DND-41 (cell line): ENCODE measurements around the gene SIPA1.

Experiments used
- ATAC-seq: fragments of 200-7000 bp; cut with Tn5 transposase; 3 replicates; pipeline ENCODE4 v1.9.1; 2021; ENCODE audit warnings: low read depth; ENCODE audit not compliant: insufficient read depth
- DNase-seq: peaks from one replicate; pipeline ENCODE4 v3.0.0-alpha.2; 2020
- H2AFZ ChIP-seq: 2 replicates; pipeline ENCODE4 v1.6.0; 2012; ENCODE audit warnings: low read depth, low read length
- H3K27ac ChIP-seq: 2 replicates; pipeline ENCODE4 v1.5.1; 2012; ENCODE audit warnings: low read length, inconsistent platforms
- H3K27me3 ChIP-seq: fragments of 200-600 bp; sonication (generic); 2 replicates; pipeline ENCODE4 v1.6.0; 2012; ENCODE audit warnings: low read length, mild to moderate bottlenecking, inconsistent platforms; ENCODE audit not compliant: insufficient read depth, poor library complexity
- H3K36me3 ChIP-seq: 2 replicates; pipeline ENCODE4 v1.5.1; 2012; ENCODE audit warnings: low read length, inconsistent platforms; ENCODE audit not compliant: insufficient read depth
- H3K4me1 ChIP-seq: 2 replicates; pipeline ENCODE4 v1.5.1; 2012; ENCODE audit warnings: mild to moderate bottlenecking, low read length; ENCODE audit not compliant: insufficient read depth
- H3K4me2 ChIP-seq: 2 replicates; pipeline ENCODE4 v1.6.0; 2012; ENCODE audit warnings: mild to moderate bottlenecking, moderate library complexity, low read length, inconsistent platforms; ENCODE audit not compliant: insufficient read depth
- H3K4me3 ChIP-seq, 2 experiments: fragments of 200-600 bp in 1 of 2; shearing (Covaris generic) in 1 of 2; 2 replicates each; pipeline ENCODE4 v1.5.1; 2012 to 2016; ENCODE audit warnings: inconsistent platforms in 2 of 2, low read length in 2 of 2, mild to moderate bottlenecking in 2 of 2, low read depth in 1 of 2, moderate library complexity in 1 of 2
- H3K79me2 ChIP-seq: 2 replicates; pipeline ENCODE4 v1.6.0; 2012; ENCODE audit warnings: low read length, inconsistent platforms; ENCODE audit not compliant: insufficient read depth
- H3K9ac ChIP-seq: 2 replicates; pipeline ENCODE4 v1.6.0; 2012; ENCODE audit warnings: low read depth, mild to moderate bottlenecking, inconsistent platforms, low read length, moderate library complexity
- H3K9me3 ChIP-seq: 2 replicates; pipeline ENCODE4 v1.5.1; 2012; ENCODE audit warnings: low read length, moderate library complexity, mild to moderate bottlenecking, inconsistent platforms; ENCODE audit not compliant: insufficient read depth, severe bottlenecking
- H4K20me1 ChIP-seq: 2 replicates; pipeline ENCODE4 v1.6.0; 2012; ENCODE audit warnings: low read length; ENCODE audit not compliant: insufficient read depth
- CTCF ChIP-seq: IDR thresholded peaks from 2 replicates; pipeline ENCODE4 v1.5.1; 2012; ENCODE audit warnings: borderline replicate concordance, low read length, moderate library complexity, mild to moderate bottlenecking; ENCODE audit not compliant: poor library complexity, severe bottlenecking; ENCODE audit errors: extremely low read depth
- EZH2 ChIP-seq: IDR thresholded peaks from 3 replicates; pipeline ENCODE4 v1.6.1; 2012; ENCODE audit warnings: borderline replicate concordance, low read depth, mild to moderate bottlenecking, moderate library complexity, low read length, inconsistent platforms; ENCODE audit not compliant: severe bottlenecking

Gene SIPA1

DNA sequence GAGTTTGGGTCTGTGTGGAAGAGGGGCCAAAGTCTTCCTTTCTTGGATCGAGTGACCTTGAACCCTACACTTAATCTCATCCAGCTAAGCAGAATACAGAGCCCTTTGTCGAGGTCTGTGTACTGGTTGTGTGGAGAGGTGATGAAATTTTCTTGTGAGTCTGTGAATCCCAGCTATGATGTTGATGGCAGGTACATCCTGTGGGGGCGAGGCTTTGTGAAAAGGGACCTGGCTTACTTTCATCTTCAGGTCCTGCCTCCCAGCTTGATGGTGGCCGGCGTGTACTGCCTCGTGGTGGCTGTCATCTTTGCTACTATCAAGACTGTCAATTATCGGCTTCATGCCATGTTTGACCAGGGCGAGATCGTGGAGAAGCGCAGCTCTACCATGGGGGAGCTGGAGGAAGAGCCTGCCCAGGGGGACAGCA lies 21.3 kb upstream of the SIPA1 start:
- Histone ChIP-seq H3K4me1 (peaks cover 52% of the 10 kb centered on the region), H3K27ac (peak overlapping the region; percentile 74), H3K9me3 (no peaks in the 10 kb centered on the region), H3K79me2 (peaks cover 88% of the 10 kb centered on the region), H3K27me3 (no peaks in the 10 kb centered on the region), H3K36me3 (peaks cover 71% of the 10 kb centered on the region), H4K20me1 (peaks cover 55% of the 10 kb centered on the region), H3K9ac (peak overlapping the region; percentile 78), H3K4me3 (peak overlapping the region; percentile 59 to 97), H3K4me2 (peak overlapping the region; percentile 100), H2AFZ (no peak overlapping the region)
- DNase-seq (no peak), ATAC-seq (no peak)
- TF ChIP-seq CTCF (no peak), EZH2 (no peak)

DNA sequence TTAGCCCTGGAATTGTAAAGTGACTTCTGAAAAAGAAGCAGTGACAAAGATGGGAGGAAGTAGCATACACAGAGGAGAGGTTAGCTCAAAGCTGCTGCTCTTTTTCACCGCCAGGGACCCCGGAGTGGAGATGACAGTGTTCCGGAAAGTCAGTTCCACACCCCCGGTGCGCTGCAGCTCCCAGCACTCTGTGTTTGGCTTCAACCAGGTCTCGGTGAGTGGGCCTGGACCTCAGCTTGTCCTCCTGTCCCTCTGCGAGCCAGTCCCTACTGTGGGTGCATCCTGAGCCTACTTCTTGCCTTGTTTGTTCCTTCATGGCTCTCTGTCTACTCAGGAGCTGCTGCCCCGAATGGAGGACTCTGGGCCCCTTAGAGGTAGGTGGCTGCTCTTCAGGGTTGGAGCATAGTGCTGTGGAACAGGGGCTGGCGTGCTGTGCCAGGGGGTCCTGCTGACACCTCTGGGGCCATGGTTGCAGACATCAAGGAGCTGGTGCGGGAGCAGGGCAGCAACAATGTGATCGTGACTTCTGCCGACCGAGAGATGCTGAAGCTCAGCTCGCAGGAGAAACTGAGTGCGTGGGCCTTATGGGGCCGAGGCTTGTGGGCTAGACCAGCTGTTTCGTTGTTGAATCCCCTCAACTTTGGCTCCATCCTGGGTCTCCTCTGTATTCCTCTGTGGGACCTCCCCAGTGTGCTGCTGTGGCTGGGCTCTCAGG lies 20.6 kb upstream of the SIPA1 start:
- Histone ChIP-seq H3K36me3 (peaks cover 72% of the 10 kb centered on the region), H3K4me2 (peak overlapping the region; percentile 100), H3K27me3 (no peaks in the 10 kb centered on the region), H3K4me3 (peak overlapping the region; percentile 59 to 97; a peak in 3 of 4 replicates), H4K20me1 (peaks cover 57% of the 10 kb centered on the region), H3K9me3 (no peaks in the 10 kb centered on the region), H3K27ac (peak overlapping the region; percentile 74), H3K79me2 (peaks cover 81% of the 10 kb centered on the region), H3K4me1 (peaks cover 44% of the 10 kb centered on the region), H3K9ac (peak overlapping the region; percentile 78), H2AFZ (no peak overlapping the region)
- no peak for TF ChIP-seq EZH2
- no peak for TF ChIP-seq CTCF
- no peak for DNase-seq
- ATAC-seq, result no peak

GRCh38 chr11:65617990-65618751 lies 19.7 kb upstream of the SIPA1 start:
- Histone ChIP-seq H3K9ac (no peak overlapping the region; the same call in 1 of the 2 replicates), H3K27ac (no peak overlapping the region), H4K20me1 (peaks cover 61% of the 10 kb centered on the region), H3K27me3 (no peaks in the 10 kb centered on the region), H3K9me3 (no peaks in the 10 kb centered on the region), H2AFZ (no peak overlapping the region), H3K4me2 (peak overlapping the region; percentile 100; the same call in 1 of the 2 replicates), H3K36me3 (peaks cover 69% of the 10 kb centered on the region), H3K4me3 (no peak overlapping the region), H3K79me2 (peaks cover 76% of the 10 kb centered on the region), H3K4me1 (peaks cover 36% of the 10 kb centered on the region)
- no peak for DNase-seq
- no peak for ATAC-seq
- TF ChIP-seq CTCF (no peak), EZH2 (no peak)
